Stimulated activated CD8-positive, alpha-beta memory T cell treated with anti-CD3 and anti-CD28 coated beads, Interleukin-4, amount 100 ng/mL, for 4 hours (primary cell): ENCODE results near the gene NLGN1.

Experiments used
- DNase-seq, 2 donors: peaks; one replicate each; pipeline ENCODE4 v3.0.0-alpha.2; 2020; ENCODE audit warnings: low read depth in 2 of 2, low spot score in 1 of 2

The NLGN1 gene

GRCh38 chr3:173826416-173826815, 428.9 kb downstream of the NLGN1 start:
- no peak for DNase-seq

DNA sequence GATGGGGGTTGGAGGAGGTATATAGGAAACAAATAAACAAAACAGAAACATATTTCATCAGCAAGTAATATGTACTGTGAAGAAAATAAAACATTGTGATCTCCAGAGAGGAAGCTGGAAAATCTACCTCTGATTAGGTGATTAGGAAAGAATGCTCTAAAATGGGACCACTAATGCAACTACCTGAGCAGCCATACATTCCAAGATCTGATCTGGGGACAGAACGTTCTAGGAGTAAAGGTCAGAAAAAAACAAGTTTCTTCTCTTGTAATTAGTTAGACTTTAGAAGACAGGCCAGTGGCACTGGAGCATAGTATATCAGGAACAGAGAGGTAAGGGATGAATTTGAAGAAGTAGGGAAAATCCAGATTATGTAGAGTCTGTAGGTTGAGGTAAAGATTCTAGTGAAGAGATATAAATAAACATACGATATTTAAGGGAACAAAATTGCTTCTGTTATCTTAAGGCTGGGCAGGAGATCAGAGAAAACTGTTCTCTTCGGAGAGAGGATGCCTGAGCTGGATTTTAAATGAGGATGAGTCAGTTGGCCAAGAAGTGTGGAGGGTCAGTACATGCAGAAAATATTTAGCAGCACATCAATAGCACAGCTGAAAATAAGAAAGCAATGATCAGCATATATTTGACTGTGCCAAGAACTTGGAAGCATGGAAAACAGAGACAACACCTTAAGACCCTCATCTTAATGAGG, 429.5 kb downstream of the NLGN1 start:
- no peak for DNase-seq

DNA sequence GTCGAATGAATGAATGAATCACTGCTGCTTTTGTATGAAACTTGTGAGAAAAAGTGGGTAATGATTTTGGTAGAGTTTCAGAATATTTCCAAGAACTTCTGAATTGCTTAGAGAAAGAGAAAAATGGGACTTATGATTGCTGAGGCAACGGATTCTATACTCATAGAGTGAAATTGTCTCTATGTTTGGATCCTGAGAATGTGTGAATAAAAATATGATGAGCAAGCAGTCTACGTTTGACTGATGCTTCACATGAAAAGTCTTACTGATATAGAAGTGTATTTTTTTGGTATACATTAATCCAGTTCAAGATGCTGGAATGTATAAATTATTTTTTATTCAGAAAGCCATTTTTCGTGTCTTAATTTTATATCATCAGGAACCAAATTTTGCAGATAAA, 441.1 kb downstream of the NLGN1 start:
- no peak for DNase-seq

DNA sequence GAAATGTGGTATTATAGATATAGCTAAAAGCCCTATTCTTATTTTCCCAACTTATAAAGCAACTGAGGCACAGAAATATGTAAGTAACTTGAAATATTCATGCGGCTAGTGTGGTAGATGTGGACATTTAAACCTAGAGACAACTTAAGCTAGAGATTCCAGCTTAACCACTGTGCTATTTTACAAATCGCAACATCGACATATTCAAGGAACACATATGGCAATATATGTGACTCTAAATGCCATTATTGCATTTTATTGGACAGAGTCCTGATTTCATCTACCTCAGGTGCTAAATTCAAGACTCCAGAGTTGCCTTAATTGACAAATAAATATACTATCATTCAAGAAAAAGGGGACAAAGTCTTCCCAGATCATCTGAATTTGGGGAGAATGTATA, 442.3 kb downstream of the NLGN1 start:
- DNase-seq = no peak

DNA sequence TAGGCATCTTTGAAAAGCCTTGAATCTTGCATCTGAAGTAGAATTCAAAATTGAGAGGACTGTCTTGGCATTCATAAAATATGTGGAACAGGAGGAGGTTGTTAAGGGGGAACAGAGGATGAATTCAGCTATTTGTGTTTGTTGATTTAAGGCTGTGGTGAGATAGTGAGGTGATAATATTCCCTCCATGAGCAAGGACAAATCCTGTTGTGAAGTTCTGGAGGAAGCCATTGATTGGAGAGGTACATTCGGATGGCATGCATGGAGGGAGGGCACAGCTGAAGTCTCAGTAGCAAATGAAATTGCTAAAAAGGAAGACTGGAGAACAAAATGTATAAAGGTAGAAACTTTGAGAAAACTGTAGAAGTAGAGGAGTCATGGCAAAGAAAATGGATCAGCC, 443.8 kb downstream of the NLGN1 start:
- no peak for DNase-seq

DNA sequence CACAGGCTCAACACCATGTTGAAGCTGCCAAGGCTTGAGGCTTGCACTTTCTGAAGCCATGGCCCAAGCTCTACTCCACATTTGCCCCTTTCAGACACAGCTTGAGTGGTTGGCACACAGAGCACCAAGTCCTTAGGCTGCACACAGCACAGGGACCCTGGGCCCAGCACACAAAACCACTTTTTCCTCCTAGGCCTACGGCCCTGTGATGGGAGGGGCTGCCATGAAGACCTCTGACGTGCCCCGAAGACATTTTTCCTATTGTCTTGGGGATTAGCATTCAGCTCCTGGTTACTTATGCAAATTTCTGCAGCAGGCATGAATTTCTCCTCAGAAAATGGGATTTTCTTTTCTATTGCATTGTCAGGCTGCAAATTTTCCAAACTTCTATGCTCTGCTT, 445.5 kb downstream of the NLGN1 start:
- DNase-seq = no peak

GRCh38 chr3:173846584-173846983, 449.0 kb downstream of the NLGN1 start:
- no peak for DNase-seq

- no peak for DNase-seq
Observed at GRCh38 chr3:173849489-173849888, 451.9 kb downstream of the NLGN1 start.

- DNase-seq = no peak
Observed at GRCh38 chr3:173857154-173857553, 459.6 kb downstream of the NLGN1 start.

DNA sequence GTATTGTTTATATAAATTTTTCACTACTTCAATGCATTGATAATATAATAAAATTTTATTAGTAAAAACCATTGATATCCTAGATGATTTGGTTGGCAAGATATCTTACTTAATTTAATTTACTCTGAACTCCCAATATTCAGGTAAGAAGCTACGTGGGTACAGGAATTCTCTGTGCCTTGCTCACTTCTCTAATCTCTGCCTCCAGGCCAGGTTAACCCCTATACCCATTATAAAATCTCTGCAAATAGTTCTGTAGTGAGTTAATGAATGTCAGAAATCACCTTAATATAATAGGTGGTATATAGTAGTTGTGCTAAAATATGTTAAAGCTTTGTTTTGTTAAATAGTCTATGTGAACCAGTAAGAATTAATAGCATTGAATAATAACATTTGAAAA, 465.2 kb downstream of the NLGN1 start:
- DNase-seq = no peak

DNA sequence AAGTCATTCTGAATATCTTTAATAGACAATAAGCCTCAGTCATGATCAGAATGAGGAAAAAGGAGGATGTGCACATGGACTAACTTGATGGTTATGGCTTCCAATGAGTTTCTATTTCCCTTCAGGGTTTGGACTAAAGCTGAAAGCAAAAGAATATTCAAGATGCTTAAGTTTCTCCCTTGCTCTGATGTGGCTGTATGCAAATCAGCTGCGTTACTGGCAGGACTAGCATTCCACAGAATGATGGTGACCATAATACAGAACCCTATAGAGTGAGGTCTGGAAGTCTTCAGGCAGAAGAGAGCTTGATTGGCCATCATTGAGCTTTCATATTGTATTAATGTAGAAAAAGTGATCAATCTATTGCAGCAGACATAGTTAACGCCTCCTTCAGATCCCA, 466.0 kb downstream of the NLGN1 start:
- DNase-seq = no peak

DNA sequence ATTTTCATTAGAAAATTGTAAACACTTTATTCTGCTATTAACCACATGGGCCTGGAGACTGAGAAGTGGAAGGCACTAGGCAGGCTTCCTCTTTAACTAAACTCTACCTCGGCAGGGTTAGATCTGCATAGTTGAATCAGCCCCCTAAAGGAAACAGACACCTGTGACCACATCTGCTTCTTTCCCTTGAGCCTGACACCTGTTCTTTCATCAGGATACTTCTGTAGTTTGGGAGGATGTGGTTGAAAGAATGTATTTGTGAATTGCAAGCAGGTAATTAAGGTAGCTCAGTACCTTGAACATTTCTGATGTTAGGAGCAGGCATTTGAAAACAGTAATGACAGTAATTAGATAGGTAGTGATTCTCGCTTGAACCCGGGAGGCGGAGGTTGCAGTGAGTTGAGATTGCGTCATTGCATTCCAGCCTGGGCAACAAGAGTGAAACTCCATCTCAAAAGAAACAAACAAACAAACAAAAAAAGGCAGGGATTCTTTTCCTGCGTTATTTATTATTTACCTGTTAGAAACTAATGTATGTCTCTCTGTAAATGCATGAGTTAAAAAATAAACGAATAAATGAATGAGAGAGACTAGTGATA, 468.5 kb downstream of the NLGN1 start:
- no peak for DNase-seq

DNA sequence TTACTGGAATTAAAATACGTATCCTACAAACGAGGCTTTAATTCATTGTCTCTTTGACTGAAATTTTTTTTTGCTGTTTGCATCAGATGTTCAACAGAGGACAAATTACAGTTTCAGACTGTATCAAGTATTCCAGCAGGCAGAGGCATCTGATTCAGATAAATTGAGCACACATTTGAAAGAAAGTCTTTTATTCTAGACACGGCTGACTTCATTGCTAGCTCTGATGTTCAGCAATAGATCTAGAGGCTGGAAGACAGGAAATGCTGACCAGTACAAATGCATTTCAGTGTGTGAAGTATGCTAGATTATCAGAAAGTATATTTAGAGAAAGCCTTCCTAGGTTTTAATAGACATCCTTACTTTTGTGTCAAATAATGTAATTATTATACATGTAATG, 472.2 kb downstream of the NLGN1 start:
- DNase-seq = no peak

GRCh38 chr3:173870976-173871375, 473.4 kb downstream of the NLGN1 start:
- DNase-seq = no peak

GRCh38 chr3:173875790-173876189, 478.2 kb downstream of the NLGN1 start:
- no peak for DNase-seq

DNA sequence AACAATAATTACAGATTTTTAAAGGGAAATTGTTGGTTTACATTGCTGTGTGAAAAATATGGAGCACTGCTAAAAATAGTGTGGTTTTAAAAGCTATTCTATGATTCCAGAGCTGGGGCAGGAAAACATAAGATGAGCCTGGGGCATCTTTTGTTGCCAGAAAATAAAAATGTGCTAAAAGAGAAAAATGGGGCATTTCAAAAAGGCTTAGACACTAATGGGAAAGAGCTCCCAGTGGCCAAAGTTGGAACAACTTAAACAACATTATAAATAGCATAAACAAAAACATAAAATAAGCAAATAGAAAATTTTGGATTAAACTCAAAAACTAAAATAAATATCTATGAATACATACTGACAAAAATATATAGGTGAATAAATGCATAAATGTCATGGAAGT, 478.9 kb downstream of the NLGN1 start:
- no peak for DNase-seq

GRCh38 chr3:173887888-173888287, 490.3 kb downstream of the NLGN1 start:
- no peak for DNase-seq

DNA sequence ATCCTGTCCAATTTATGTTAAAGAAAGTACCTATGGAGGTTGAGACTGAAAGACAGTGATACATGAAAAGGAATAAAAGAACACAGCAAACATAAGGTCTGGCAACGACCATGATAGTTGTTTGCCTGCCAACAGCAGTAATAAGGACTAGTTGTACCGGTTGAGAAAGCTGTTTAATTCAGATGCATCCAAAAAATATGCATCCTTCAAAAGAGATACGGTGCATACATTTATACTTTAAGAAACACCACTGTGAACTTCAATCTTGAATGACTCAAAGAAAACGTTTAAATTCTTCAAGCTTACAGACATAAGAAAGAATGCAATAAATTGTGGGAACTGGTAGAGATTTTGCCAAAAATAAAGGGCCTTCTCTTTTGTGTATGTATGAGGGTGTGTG, 492.1 kb downstream of the NLGN1 start:
- no peak for DNase-seq

GRCh38 chr3:173890091-173890490, 492.5 kb downstream of the NLGN1 start:
- no peak for DNase-seq

GRCh38 chr3:173891272-173892100, 493.9 kb downstream of the NLGN1 start:
- DNase-seq = no peak

GRCh38 chr3:173892547-173892946, 495.0 kb downstream of the NLGN1 start:
- DNase-seq = no peak

- DNase-seq = no peak
Observed at GRCh38 chr3:173893066-173893465, 495.5 kb downstream of the NLGN1 start.
